AG09319 (cell line): ENCODE results near the gene RALGPS1.

ENCODE experiments used
- DNase-seq: peaks from one replicate; pipeline ENCODE4 v3.0.0-alpha.2; 2010; ENCODE audit warnings: low read depth; ENCODE audit errors: extremely low read depth
- CTCF ChIP-seq: IDR thresholded peaks from 2 replicates; pipeline ENCODE4 v1.5.1; 2011; ENCODE audit warnings: low read depth, mild to moderate bottlenecking, inconsistent platforms, low read length, moderate library complexity

RALGPS1 gene

DNA sequence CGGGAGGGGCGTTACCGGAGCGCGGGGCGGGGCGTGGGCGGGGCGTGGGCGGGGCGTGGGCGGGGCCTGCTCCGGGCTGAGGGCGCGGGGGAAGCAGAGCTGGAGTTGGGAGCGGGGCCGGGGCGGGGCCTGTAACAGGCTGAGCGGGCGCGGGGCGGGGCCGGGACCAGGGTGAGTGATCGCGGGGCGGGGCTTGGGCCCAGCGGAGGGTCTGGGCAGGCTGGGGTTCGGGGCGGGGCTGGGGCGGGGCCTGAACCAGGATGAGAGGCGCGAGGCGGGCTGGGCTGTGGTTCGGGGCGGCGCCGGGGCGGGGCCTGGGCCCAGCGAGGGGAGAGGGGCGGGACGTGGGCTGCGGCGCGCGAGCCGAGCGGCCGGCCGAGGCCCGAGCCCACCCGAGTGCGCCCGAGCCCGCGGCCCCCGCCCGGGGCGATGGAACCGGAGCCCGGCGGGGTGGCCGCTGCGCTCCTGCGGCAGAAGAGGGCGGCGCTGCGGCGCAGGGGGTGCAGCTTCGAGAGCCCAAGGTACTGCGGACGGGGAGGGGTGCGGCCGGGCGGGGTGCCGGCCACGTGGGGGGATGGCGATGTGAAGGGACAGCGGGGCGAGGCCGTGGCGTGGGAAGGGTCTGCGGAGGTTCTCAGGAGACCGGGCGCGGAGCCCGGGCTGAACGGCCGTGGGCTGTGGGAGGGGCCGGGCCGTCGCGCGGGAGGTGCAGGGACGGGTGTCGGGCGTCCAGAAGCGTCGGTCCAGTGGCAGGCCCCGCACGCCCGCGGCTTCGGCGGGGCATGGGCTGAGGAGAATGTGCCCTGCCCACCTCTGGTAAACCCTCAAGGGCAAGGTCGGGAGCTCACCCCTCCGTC is 310.5 kb downstream of the RALGPS1 start:
- peak; percentile 60 for DNase-seq
- no peak for TF ChIP-seq CTCF

GRCh38 chr9:127225801-127226625 is 311.4 kb downstream of the RALGPS1 start:
- DNase-seq, result no peak
- TF ChIP-seq CTCF, result no peak

- TF ChIP-seq CTCF, result no peak
- no peak for DNase-seq
These were observed 315.3 kb downstream of the RALGPS1 start for GRCh38 chr9:127229691-127230417.

- no peak for TF ChIP-seq CTCF
- DNase-seq, result no peak
These were observed 317.1 kb downstream of the RALGPS1 start for GRCh38 chr9:127231666-127232065.

DNA sequence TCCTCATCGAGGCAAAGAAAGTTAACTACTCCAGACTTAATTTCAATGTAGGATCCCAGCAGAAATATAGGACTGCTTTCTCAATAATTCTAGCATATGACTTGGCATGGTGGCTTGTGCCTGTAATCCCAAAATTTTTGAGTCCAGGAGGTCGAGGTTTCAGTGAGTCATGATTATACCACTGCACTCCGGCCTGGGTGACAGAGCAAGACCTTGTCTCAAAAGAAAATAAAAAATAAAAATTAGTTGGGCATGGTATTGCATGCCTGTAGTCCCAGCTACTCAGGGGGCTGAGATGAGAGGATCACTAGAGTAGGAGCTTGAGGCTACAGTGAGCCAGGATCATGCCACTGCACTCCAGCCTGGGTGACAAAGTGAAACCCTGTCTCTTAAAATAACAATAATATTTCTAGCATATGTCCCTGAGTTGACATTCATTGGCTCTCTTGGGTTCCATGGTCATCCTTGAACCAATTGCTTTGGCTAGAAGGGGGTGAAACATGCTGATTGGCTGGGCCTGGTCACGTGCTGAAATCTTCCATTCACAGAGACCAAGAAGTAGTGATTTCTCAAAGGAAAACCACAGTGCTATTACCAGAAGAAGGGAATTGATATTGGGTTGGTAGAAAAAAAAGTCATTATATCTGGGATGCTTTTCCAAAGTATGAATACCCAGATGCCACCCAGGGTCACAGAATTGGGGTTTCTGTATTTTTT is 318.4 kb downstream of the RALGPS1 start:
- DNase-seq, result no peak
- TF ChIP-seq CTCF, result no peak

GRCh38 chr9:127233550-127233949 is 319.0 kb downstream of the RALGPS1 start:
- TF ChIP-seq CTCF, result no peak

More at GRCh38 chr9:127233550-127233949, 319.0 kb downstream of the RALGPS1 start:
- DNase-seq, result no peak
